HCT116 (cell line): ENCODE measurements around the gene ASCC2. TPM values are rescaled to one million over a fixed set of nuclear protein-coding genes. Genes with fewer than 3 reads are reported as not detected.

Source experiments
- ATAC-seq: fragments of 200-7000 bp; cut with Tn5 transposase; 2 replicates; pipeline ENCODE4 v1.9.1; 2020; ENCODE audit warnings: mild to moderate bottlenecking, moderate library complexity
- BruUV-seq: library from RNA; stranded (reverse); fragments of 400-500 nt; replicated peaks from 2 replicates; lab custom pipeline; 2021; lab: Mats Ljungman, UMichigan
- CTCF ChIA-PET: fragments of 300-600 bp; sonication (Branson Sonifier 250); formaldehyde crosslinking; loops from one replicate; lab custom pipeline; 2021; ENCODE audit warnings: antibody characterized with exemption; lab: Charles Lee
- POLR2A ChIA-PET: fragments of 300-600, 350-600 bp; sonication (Branson Sonifier 250); formaldehyde crosslinking; loops from one replicate; lab custom pipeline; 2021; ENCODE audit warnings: antibody characterized with exemption; lab: Charles Lee
- RAD21 ChIA-PET, 2 experiments: fragments of 300-600 bp; sonication (Branson Sonifier 250); formaldehyde crosslinking; loops; one replicate each; lab custom pipeline; 2023; ENCODE audit warnings: low total read pairs in 2 of 2; ENCODE audit not compliant: uncharacterized antibody in 2 of 2, unreplicated experiment in 2 of 2, low non-redundant PET in 1 of 2; lab: Charles Lee
- DNase-seq: peaks from one replicate; pipeline ENCODE4 v3.0.0-alpha.2; 2010; ENCODE audit warnings: low read depth, low spot score
- H2AFZ ChIP-seq: fragments of 200-600 bp; shearing (Covaris generic), sonication (generic); 2 replicates; pipeline ENCODE4 v1.6.1; 2017; ENCODE audit warnings: low read depth, mixed run types, mixed read lengths, antibody characterized with exemption, low read length; ENCODE audit not compliant: poor library complexity, severe bottlenecking
- H3K27ac ChIP-seq: 2 replicates; pipeline ENCODE4 v1.5.1; 2012; ENCODE audit warnings: low read depth, low read length
- H3K27me3 ChIP-seq: fragments of 200-600 bp; sonication (generic); 2 replicates; pipeline ENCODE4 v1.6.1; 2016; ENCODE audit warnings: mixed run types, low read length, mixed read lengths; ENCODE audit not compliant: insufficient read depth
- H3K36me3 ChIP-seq, 2 experiments: fragments of 200-500 bp in 1 of 2; fragments of 200-600 bp in 1 of 2; sonication (Bioruptor generic) in 1 of 2; sonication (generic) in 1 of 2; 2 replicates each; pipeline versions ENCODE4 v1.5.1 to v1.6.1; 2014 to 2016; ENCODE audit warnings: low read length in 2 of 2, inconsistent platforms in 1 of 2, mixed read lengths in 1 of 2, mixed run types in 1 of 2; ENCODE audit not compliant: insufficient read depth in 2 of 2, control insufficient read depth in 1 of 2
- H3K4me1 ChIP-seq, 2 experiments: fragments of 200-600 bp in 1 of 2; sonication (generic) in 1 of 2; 2 replicates each; pipeline versions ENCODE4 v1.5.1 to v1.6.1; 2012 to 2017; ENCODE audit warnings: low read length in 2 of 2, inconsistent platforms in 1 of 2, mild to moderate bottlenecking in 1 of 2, mixed read lengths in 1 of 2, mixed run types in 1 of 2, moderate library complexity in 1 of 2; ENCODE audit not compliant: insufficient read depth in 2 of 2, control insufficient read depth in 1 of 2
- H3K4me2 ChIP-seq: fragments of 200-600 bp; sonication (generic); 2 replicates; pipeline ENCODE4 v1.6.1; 2017; ENCODE audit warnings: mixed run types, low read length, mixed read lengths
- H3K4me3 ChIP-seq, 2 experiments: fragments of 200-600 bp in 1 of 2; sonication (generic) in 1 of 2; replicated peaks in 1 of 2; 2 replicates each; pipeline ENCODE4 v1.5.1; 2011 to 2016; ENCODE audit warnings: low read length in 2 of 2, control low read depth in 1 of 2, low read depth in 1 of 2, mild to moderate bottlenecking in 1 of 2, mixed read lengths in 1 of 2, mixed run types in 1 of 2
- H3K79me2 ChIP-seq: fragments of 200-600 bp; sonication (generic); 2 replicates; pipeline ENCODE4 v1.6.1; 2017; ENCODE audit warnings: mild to moderate bottlenecking, mixed run types, low read length, moderate library complexity, mixed read lengths; ENCODE audit not compliant: insufficient read depth
- H3K9ac ChIP-seq: fragments of 200-600 bp; sonication (generic); 2 replicates; pipeline ENCODE4 v1.6.1; 2016; ENCODE audit warnings: low read length, mixed read lengths
- H3K9me2 ChIP-seq: fragments of 200-600 bp; sonication (generic), shearing (Covaris generic); 2 replicates; pipeline ENCODE4 v1.6.1; 2017; ENCODE audit warnings: mixed run types, mild to moderate bottlenecking, moderate library complexity; ENCODE audit not compliant: insufficient read depth
- H3K9me3 ChIP-seq, 2 experiments: fragments of 200-500 bp in 1 of 2; fragments of 200-600 bp in 1 of 2; sonication (Bioruptor generic) in 1 of 2; sonication (generic) in 1 of 2; 2 replicates each; pipeline ENCODE4 v1.6.1; 2014 to 2017; ENCODE audit warnings: low read length in 2 of 2, mixed read lengths in 2 of 2, inconsistent platforms in 1 of 2, low read depth in 1 of 2, mild to moderate bottlenecking in 1 of 2, mixed run types in 1 of 2, moderate library complexity in 1 of 2; ENCODE audit not compliant: control insufficient read depth in 1 of 2, insufficient read depth in 1 of 2
- H4K20me1 ChIP-seq: fragments of 200-600 bp; sonication (generic), shearing (Covaris generic); 2 replicates; pipeline ENCODE4 v1.6.1; 2017; ENCODE audit warnings: mixed run types, mild to moderate bottlenecking, moderate library complexity; ENCODE audit not compliant: insufficient read depth
- CEBPB ChIP-seq: IDR thresholded peaks from 2 replicates; pipeline ENCODE4 v1.6.1; 2012; ENCODE audit warnings: low read depth
- EGR1 ChIP-seq: IDR thresholded peaks from 2 replicates; pipeline ENCODE4 v1.6.1; 2012; ENCODE audit warnings: low read depth
- ELF1 ChIP-seq: IDR thresholded peaks from 2 replicates; pipeline ENCODE4 v1.6.1; 2012; ENCODE audit warnings: low read depth, borderline replicate concordance
- EZH2 ChIP-seq: fragments of 200-600 bp; sonication (generic); IDR thresholded peaks from 2 replicates; pipeline ENCODE4 v1.6.1; 2017; ENCODE audit warnings: antibody characterized with exemption, mixed run types
- FOSL1 ChIP-seq: IDR thresholded peaks from 2 replicates; pipeline ENCODE4 v1.6.1; 2012; ENCODE audit warnings: low read depth
- JUND ChIP-seq: IDR thresholded peaks from 2 replicates; pipeline ENCODE4 v1.6.1; 2012
- RAD21 ChIP-seq: IDR thresholded peaks from 2 replicates; pipeline ENCODE4 v1.6.1; 2012; ENCODE audit warnings: low read depth, mild to moderate bottlenecking
- SIN3A ChIP-seq: IDR thresholded peaks from 2 replicates; pipeline ENCODE4 v1.6.1; 2012; ENCODE audit warnings: low read depth
- SP1 ChIP-seq: IDR thresholded peaks from 2 replicates; pipeline ENCODE4 v1.6.1; 2012; ENCODE audit warnings: low read depth
- SRF ChIP-seq: IDR thresholded peaks from 2 replicates; pipeline ENCODE4 v1.6.1; 2012; ENCODE audit warnings: low read depth
- TCF7L2 ChIP-seq: IDR thresholded peaks from 2 replicates; pipeline ENCODE4 v1.7.0; 2011; ENCODE audit warnings: borderline replicate concordance, inconsistent platforms; ENCODE audit not compliant: insufficient read depth, insufficient read length; ENCODE audit errors: extremely low read depth
- YY1 ChIP-seq: IDR thresholded peaks from 2 replicates; pipeline ENCODE4 v1.6.1; 2011; ENCODE audit warnings: low read length, low read depth, moderate library complexity, mild to moderate bottlenecking; ENCODE audit not compliant: insufficient replicate concordance; ENCODE audit errors: extremely low read depth
- ZFX ChIP-seq: fragments of 450-650 bp; IDR thresholded peaks from 2 replicates; pipeline ENCODE4 v1.6.1; 2017
- intact Hi-C: fragments of 100-400 bp; cut with micrococcal nuclease; formaldehyde crosslinking; loops from 2 replicates; pipeline ENCODE4 v1.10.0; 2022
- total RNA-seq: library from RNA; stranded (reverse); gene quantifications from one replicate; pipeline ENCODE4 v1.2.1, GENCODE V29; 2021; ENCODE audit not compliant: unreplicated experiment
- TF ChIP-seq, protein P1 (sequence below): IDR thresholded peaks from 2 replicates; pipeline ENCODE4 v1.6.1; 2011; ENCODE audit warnings: mild to moderate bottlenecking, low read length, moderate library complexity; ENCODE audit not compliant: insufficient replicate concordance; ENCODE audit errors: extremely low read depth
- TF ChIP-seq, protein P2 (sequence below), 3 experiments: fragments of 200-600 bp in 1 of 3; sonication (generic) in 1 of 3; IDR thresholded peaks in 2 of 3; conservative IDR thresholded peaks in 1 of 3; 2 replicates each; pipeline ENCODE4 v1.5.1; 2012 to 2017; ENCODE audit warnings: low read depth in 2 of 3, low read length in 2 of 3, antibody characterized with exemption in 1 of 3, borderline replicate concordance in 1 of 3, control low read depth in 1 of 3, mild to moderate bottlenecking in 1 of 3, mixed read lengths in 1 of 3, mixed run types in 1 of 3, moderate library complexity in 1 of 3; ENCODE audit not compliant: insufficient read depth in 1 of 3

The ASCC2 gene
- total RNA-seq, 1 experiment from 2014 or later = 68.6 TPM

- H3K4me1 ChIP-seq = 0 out of 4 replicates have a peak, but pooled peaks cover 2 to 7% of the 10 kb centered on the region in 2 experiments
- H3K79me2 ChIP-seq = no peaks in the 10 kb centered on the region
- no peaks in the 10 kb centered on the region for H4K20me1 ChIP-seq
- RAD21 ChIA-PET = no interaction called here
- H3K4me3 ChIP-seq = no peak overlapping the region
- H3K9me2 ChIP-seq = no peaks in the 10 kb centered on the region
- DNase-seq = no peak
- no peaks in the 10 kb centered on the region; a peak in 1 of 4 replicates for H3K36me3 ChIP-seq
- TF ChIP-seq, protein P1, sequence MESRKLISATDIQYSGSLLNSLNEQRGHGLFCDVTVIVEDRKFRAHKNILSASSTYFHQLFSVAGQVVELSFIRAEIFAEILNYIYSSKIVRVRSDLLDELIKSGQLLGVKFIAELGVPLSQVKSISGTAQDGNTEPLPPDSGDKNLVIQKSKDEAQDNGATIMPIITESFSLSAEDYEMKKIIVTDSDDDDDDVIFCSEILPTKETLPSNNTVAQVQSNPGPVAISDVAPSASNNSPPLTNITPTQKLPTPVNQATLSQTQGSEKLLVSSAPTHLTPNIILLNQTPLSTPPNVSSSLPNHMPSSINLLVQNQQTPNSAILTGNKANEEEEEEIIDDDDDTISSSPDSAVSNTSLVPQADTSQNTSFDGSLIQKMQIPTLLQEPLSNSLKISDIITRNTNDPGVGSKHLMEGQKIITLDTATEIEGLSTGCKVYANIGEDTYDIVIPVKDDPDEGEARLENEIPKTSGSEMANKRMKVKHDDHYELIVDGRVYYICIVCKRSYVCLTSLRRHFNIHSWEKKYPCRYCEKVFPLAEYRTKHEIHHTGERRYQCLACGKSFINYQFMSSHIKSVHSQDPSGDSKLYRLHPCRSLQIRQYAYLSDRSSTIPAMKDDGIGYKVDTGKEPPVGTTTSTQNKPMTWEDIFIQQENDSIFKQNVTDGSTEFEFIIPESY = no peak
- TF ChIP-seq ELF1 (no peak), FOSL1 (no peak), SP1 (no peak), SRF (no peak)
- TF ChIP-seq, all 23 proteins: peak for 0
- H3K9me3 ChIP-seq = no peaks in the 10 kb centered on the region
- no peaks in the 10 kb centered on the region for H3K27me3 ChIP-seq
- H3K9ac ChIP-seq = no peak overlapping the region
- H3K4me2 ChIP-seq = no peak overlapping the region
- intact Hi-C loops = no loop called here
- CTCF ChIA-PET = no interaction called here
- no peak overlapping the region for H3K27ac ChIP-seq
- no peak for ATAC-seq
- POLR2A ChIA-PET = no interaction called here
- no TSS peak for BruUV-seq
- H2AFZ ChIP-seq = no peak overlapping the region
These were observed 93.2 kb downstream of the ASCC2 start for GRCh38 chr22:29744902-29745301.

DNA sequence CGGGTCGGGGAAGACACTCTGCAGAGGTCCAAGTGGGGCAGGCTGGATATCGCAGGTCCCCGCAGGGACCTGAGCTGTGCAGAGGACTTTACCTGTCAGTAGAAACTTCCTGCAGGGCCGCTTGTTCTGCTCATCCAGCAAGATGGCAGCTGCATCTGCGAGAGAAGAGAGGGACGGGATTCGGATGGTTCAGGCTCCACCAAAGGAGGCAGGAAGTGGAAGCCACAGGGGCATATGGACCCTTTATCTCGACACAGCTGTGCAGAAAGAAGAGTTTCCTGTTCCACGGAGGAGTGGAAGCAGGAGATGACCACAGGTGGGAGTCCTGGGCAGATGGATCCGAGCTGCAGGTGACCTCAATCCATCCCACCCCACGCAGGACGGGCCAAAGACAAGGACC lies 95.7 kb downstream of the ASCC2 start:
- no peak for DNase-seq
- no peak overlapping the region for H3K4me3 ChIP-seq
- H3K9me3 ChIP-seq = no peaks in the 10 kb centered on the region
- ATAC-seq = no peak
- no peaks in the 10 kb centered on the region for H4K20me1 ChIP-seq
- H3K27ac ChIP-seq = no peak overlapping the region
- RAD21 ChIA-PET = no interaction called here
- intact Hi-C loops = no loop called here
- no peak overlapping the region for H3K4me2 ChIP-seq
- no peaks in the 10 kb centered on the region for H3K9me2 ChIP-seq
- no peaks in the 10 kb centered on the region for H3K4me1 ChIP-seq
- no peaks in the 10 kb centered on the region for H3K27me3 ChIP-seq
- TF ChIP-seq EZH2 (no peak), SIN3A (no peak), CEBPB (no peak), RAD21 (no peak), YY1 (no peak), TCF7L2 (no peak), SRF (no peak), JUND (no peak), ZFX (no peak), EGR1 (no peak)
- TF ChIP-seq, protein P2, sequence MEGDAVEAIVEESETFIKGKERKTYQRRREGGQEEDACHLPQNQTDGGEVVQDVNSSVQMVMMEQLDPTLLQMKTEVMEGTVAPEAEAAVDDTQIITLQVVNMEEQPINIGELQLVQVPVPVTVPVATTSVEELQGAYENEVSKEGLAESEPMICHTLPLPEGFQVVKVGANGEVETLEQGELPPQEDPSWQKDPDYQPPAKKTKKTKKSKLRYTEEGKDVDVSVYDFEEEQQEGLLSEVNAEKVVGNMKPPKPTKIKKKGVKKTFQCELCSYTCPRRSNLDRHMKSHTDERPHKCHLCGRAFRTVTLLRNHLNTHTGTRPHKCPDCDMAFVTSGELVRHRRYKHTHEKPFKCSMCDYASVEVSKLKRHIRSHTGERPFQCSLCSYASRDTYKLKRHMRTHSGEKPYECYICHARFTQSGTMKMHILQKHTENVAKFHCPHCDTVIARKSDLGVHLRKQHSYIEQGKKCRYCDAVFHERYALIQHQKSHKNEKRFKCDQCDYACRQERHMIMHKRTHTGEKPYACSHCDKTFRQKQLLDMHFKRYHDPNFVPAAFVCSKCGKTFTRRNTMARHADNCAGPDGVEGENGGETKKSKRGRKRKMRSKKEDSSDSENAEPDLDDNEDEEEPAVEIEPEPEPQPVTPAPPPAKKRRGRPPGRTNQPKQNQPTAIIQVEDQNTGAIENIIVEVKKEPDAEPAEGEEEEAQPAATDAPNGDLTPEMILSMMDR (IDR thresholded peaks at IDR 0.05 in 2 of 3, conservative IDR thresholded peaks at IDR 0.05 in 1 of 3; ENCODE audit: borderline replicate concordance in 1 of 3, insufficient read depth in 1 of 3, low read depth in 2 of 3, low read length in 2 of 3) = no peak
- BruUV-seq = no TSS peak
- H2AFZ ChIP-seq = no peak overlapping the region
- CTCF ChIA-PET = no interaction called here
- H3K79me2 ChIP-seq = no peaks in the 10 kb centered on the region
- H3K36me3 ChIP-seq = no peaks in the 10 kb centered on the region; a peak in 1 of 4 replicates
- POLR2A ChIA-PET = no interaction called here
- H3K9ac ChIP-seq = no peak overlapping the region
